Measurements from ENCODE around the gene RNF217.
"Not testable (repeated sequence)": the region's sequence is repeated elsewhere in the genome, so short reads cannot be mapped to it uniquely, and the experiment has no call there.

RNF217 gene

GRCh38 chr6:125015152-125015551 lies 52.9 kb downstream of the RNF217 start:
- no peak for DNase-seq (ENCODE audit: low read depth)

GRCh38 chr6:125018136-125018535 lies 55.9 kb downstream of the RNF217 start:
- DNase-seq (ENCODE audit: low read depth): no peak

- no peak for DNase-seq (ENCODE audit: low read depth)
Measured at GRCh38 chr6:125019281-125019680, 57.0 kb downstream of the RNF217 start.

GRCh38 chr6:125019918-125020317 lies 57.7 kb downstream of the RNF217 start:
- no peak for DNase-seq (ENCODE audit: low read depth)

GRCh38 chr6:125020385-125020784 lies 58.1 kb downstream of the RNF217 start:
- DNase-seq (ENCODE audit: low read depth): no peak

- no peak for DNase-seq (ENCODE audit: low read depth)
Measured at GRCh38 chr6:125022391-125022989, 60.3 kb downstream of the RNF217 start.

- DNase-seq (ENCODE audit: low read depth): no peak
Measured at GRCh38 chr6:125025164-125025854, 63.1 kb downstream of the RNF217 start.

- no peak for DNase-seq (ENCODE audit: low read depth)
Measured at GRCh38 chr6:125027287-125027686, 65.0 kb downstream of the RNF217 start.

GRCh38 chr6:125030969-125031368 lies 68.7 kb downstream of the RNF217 start:
- no peak for DNase-seq (ENCODE audit: low read depth)

- DNase-seq (ENCODE audit: low read depth): no peak
Measured at GRCh38 chr6:125031385-125031784, 69.1 kb downstream of the RNF217 start.

- not testable (repeated sequence) for DNase-seq (ENCODE audit: low read depth)
Measured at GRCh38 chr6:125034929-125035328, 72.7 kb downstream of the RNF217 start.

- DNase-seq (ENCODE audit: low read depth): not testable (repeated sequence)
Measured at GRCh38 chr6:125036486-125036885, 74.2 kb downstream of the RNF217 start.

- DNase-seq (ENCODE audit: low read depth): no peak
Measured at GRCh38 chr6:125037827-125038226, 75.6 kb downstream of the RNF217 start.

- DNase-seq (ENCODE audit: low read depth): no peak
Measured at GRCh38 chr6:125038925-125039324, 76.7 kb downstream of the RNF217 start.

- DNase-seq (ENCODE audit: low read depth): no peak
Measured at GRCh38 chr6:125041740-125042459, 79.7 kb downstream of the RNF217 start.

- no peak for DNase-seq (ENCODE audit: low read depth)
Measured at GRCh38 chr6:125044066-125044465, 81.8 kb downstream of the RNF217 start.

- no peak for DNase-seq (ENCODE audit: low read depth)
Measured at GRCh38 chr6:125044667-125045066, 82.4 kb downstream of the RNF217 start.

GRCh38 chr6:125046107-125046925 lies 84.1 kb downstream of the RNF217 start:
- no peak for DNase-seq (ENCODE audit: low read depth)

GRCh38 chr6:125048274-125048673 lies 86.0 kb downstream of the RNF217 start:
- DNase-seq (ENCODE audit: low read depth): no peak

GRCh38 chr6:125050663-125051318 lies 88.6 kb downstream of the RNF217 start:
- DNase-seq (ENCODE audit: low read depth): no peak

- no peak for DNase-seq (ENCODE audit: low read depth)
Measured at GRCh38 chr6:125053809-125054208, 91.6 kb downstream of the RNF217 start.

- no peak for DNase-seq (ENCODE audit: low read depth)
Measured at GRCh38 chr6:125054331-125054730, 92.1 kb downstream of the RNF217 start.

Data from activated T-cell treated with anti-CD3 and anti-CD28 coated beads for 24 hours (primary cell).